ENCODE measurements around the gene UTP4.

DNA sequence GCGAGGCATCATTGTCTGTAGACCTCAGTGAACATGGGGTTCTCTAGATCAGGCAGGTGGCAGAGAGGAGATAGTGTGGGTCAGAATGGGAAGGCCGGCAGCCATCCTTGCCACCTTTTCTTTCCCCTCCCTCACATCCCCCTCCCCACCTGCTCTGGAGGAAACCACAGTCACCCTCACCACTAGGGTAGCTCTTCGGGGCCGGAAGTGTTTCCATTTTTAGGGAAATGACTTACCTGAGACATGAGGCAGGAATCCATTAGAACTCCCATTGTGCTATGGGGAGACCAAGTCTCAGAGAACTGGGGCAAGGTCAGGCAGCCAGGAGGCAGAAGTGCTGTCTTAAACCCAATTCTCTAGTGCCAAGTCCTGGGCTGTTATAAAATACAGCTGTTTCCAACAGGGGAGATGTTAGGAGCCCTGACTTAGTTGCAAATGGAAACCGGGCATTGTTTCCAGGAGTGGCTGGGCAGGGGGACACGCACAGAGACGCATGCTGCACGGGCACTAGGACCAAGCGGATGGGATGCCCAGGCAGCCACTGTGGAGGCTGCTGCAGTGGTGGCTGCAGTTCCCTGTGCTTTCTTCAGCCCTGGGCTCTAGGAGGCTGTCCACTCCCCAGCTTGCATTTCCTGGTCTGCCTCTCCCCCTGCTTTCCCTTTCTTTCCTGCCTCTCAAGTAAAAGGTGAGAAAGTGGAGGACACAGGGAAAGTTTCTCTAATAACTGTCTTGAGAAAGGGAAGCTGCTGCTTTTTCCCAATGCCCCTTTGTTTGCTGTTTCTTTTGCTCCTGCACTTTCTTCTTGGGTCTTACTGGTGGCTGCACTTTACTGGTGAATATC lies 24.2 kb upstream of the UTP4 start:
- TF ChIP-seq, protein P1, sequence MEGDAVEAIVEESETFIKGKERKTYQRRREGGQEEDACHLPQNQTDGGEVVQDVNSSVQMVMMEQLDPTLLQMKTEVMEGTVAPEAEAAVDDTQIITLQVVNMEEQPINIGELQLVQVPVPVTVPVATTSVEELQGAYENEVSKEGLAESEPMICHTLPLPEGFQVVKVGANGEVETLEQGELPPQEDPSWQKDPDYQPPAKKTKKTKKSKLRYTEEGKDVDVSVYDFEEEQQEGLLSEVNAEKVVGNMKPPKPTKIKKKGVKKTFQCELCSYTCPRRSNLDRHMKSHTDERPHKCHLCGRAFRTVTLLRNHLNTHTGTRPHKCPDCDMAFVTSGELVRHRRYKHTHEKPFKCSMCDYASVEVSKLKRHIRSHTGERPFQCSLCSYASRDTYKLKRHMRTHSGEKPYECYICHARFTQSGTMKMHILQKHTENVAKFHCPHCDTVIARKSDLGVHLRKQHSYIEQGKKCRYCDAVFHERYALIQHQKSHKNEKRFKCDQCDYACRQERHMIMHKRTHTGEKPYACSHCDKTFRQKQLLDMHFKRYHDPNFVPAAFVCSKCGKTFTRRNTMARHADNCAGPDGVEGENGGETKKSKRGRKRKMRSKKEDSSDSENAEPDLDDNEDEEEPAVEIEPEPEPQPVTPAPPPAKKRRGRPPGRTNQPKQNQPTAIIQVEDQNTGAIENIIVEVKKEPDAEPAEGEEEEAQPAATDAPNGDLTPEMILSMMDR (IDR thresholded peaks at IDR 0.05; ENCODE audit: low read depth, low read length), result no peak
- TF ChIP-seq POLR2A (IDR thresholded peaks at IDR 0.05; ENCODE audit: extremely low read depth, insufficient read length), result no peak
- no peak for TF ChIP-seq MYC (IDR thresholded peaks at IDR 0.05; ENCODE audit: low read depth, low read length)
